Adrenal gland (tissue), 5 donors: Measurements from ENCODE around the gene TFR2.

Experiments
- POLR2A ChIP-seq, 2 donors: fragments of 450-650 bp; IDR thresholded peaks; one replicate each; pipeline ENCODE4 v1.6.1; 2017; ENCODE audit warnings: antibody characterized with exemption in 2 of 2, mild to moderate bottlenecking in 2 of 2, moderate library complexity in 1 of 2
- TF ChIP-seq, protein P1 (sequence below), 6 experiments: fragments of 450-650 bp in 4 of 6; fragments of 200-600 bp in 2 of 6; sonication (generic) in 1 of 6; IDR thresholded peaks; 1 replicate in 5 of 6; 2 replicates in 1 of 6; pipeline versions ENCODE4 v1.5.1 to v1.8.0; 2016 to 2021; ENCODE audit warnings: antibody characterized with exemption in 6 of 6, mild to moderate bottlenecking in 2 of 6, moderate library complexity in 1 of 6
- donor health status: DM: no; HTN: no; CAD: no.

DNA sequence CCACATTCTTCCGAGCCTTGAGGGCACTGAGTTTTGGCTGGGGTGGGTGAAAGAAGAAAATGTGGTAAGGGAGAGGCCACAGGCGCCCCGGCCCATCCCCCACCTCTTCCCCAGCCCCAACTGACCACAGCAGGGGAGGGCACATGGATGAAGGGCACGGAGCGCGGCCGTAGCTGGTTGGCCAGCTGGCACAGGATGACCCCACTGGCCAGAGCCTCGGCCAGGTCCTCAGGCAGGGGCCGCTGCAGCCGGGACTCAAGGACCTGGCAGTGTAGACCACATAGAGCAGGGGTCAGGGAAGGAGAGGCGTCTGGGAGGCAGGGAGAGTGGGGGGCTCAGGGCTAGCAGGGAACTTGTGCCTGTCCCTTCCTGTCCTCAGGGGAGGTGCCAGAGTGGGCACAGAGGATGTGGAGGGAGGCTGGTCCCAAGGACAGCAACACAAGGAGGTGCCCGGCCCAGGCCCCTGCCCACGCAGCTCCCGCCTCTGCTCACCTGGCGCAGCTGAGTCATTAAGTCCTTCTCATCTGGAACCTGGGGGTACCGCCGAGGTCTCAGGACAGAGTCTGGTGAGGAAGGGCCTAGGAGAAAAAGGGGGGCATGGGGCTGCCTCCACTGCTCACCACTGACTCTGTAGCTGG is 65.5 kb downstream of the TFR2 start:
- TF ChIP-seq, protein P1, sequence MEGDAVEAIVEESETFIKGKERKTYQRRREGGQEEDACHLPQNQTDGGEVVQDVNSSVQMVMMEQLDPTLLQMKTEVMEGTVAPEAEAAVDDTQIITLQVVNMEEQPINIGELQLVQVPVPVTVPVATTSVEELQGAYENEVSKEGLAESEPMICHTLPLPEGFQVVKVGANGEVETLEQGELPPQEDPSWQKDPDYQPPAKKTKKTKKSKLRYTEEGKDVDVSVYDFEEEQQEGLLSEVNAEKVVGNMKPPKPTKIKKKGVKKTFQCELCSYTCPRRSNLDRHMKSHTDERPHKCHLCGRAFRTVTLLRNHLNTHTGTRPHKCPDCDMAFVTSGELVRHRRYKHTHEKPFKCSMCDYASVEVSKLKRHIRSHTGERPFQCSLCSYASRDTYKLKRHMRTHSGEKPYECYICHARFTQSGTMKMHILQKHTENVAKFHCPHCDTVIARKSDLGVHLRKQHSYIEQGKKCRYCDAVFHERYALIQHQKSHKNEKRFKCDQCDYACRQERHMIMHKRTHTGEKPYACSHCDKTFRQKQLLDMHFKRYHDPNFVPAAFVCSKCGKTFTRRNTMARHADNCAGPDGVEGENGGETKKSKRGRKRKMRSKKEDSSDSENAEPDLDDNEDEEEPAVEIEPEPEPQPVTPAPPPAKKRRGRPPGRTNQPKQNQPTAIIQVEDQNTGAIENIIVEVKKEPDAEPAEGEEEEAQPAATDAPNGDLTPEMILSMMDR (IDR thresholded peaks at IDR 0.05): no peak
- TF ChIP-seq POLR2A (IDR thresholded peaks at IDR 0.05): no peak
